Right cardiac atrium (tissue), 5 donors: ENCODE measurements around the gene KRT37. TPM values are rescaled to one million over a fixed set of nuclear protein-coding genes. Genes with fewer than 3 reads are reported as not detected.
"Not testable (repeated sequence)": the region's sequence is repeated elsewhere in the genome, so short reads cannot be mapped to it uniquely, and the experiment has no call there.

Experiments used
- ATAC-seq, 2 donors: fragments of 200-7000 bp; cut with Tn5 transposase; one replicate each; pipeline versions ENCODE4 v1.8.0 to v1.9.1; 2020; ENCODE audit warnings: moderate library complexity in 2 of 2, mild to moderate bottlenecking in 1 of 2
- DNase-seq, 3 donors: peaks; one replicate each; pipeline ENCODE4 v3.0.0-alpha.2; 2020
- H3K27ac ChIP-seq: one replicate; pipeline ENCODE4 v1.5.1; 2013; ENCODE audit warnings: mild to moderate bottlenecking, low read length, control low read depth, moderate library complexity
- H3K27me3 ChIP-seq: one replicate; pipeline ENCODE4 v1.6.1; 2013; ENCODE audit not compliant: control insufficient read depth, insufficient read depth
- H3K4me1 ChIP-seq: one replicate; pipeline ENCODE4 v1.6.1; 2013; ENCODE audit warnings: low read length; ENCODE audit not compliant: control insufficient read depth, insufficient read depth
- H3K4me3 ChIP-seq: one replicate; pipeline ENCODE4 v1.5.1; 2013; ENCODE audit warnings: low read length, control low read depth
- H3K9me3 ChIP-seq: one replicate; pipeline ENCODE4 v1.6.1; 2013; ENCODE audit warnings: low read length; ENCODE audit not compliant: control insufficient read depth
- WGBS: extraction: QIAGEN DNeasy Blood & Tissue Kit; methylation state at CpG from one replicate; pipeline ENCODE4 v1.1.7; 2013; 5-methylcytosine and 5-hydroxymethylcytosine counted together
- intact Hi-C, 4 donors: fragments of 100-400 bp; cut with DNase I; formaldehyde crosslinking; loops; one replicate each; pipeline versions ENCODE4 v1.11.0 to v1.14.0; 2022 to 2023
- polyA plus RNA-seq: library from polyadenylated mRNA; stranded (reverse); fragments of 200-250 nt; gene quantifications from one replicate; pipeline ENCODE4 v1.2.3, GENCODE V29; 2013
- total RNA-seq, 4 donors: library from RNA; stranded (reverse); fragmentation: NEBNext Ultra II Directional; extraction: Animal tissue kit (Norgen Biotek cat#: 25700); gene quantifications; one replicate each; pipeline ENCODE4 v1.2.1, GENCODE V29; 2021
- donor health status: healthy with polysubstance abuse.
- donor health status: DM: no; HTN: yes; CAD: no.
- donor health status: DM: no; HTN: no; CAD: no.
- donor health status: DM: no; HTN: yes; CAD: no; lungs with severe emphysema.
- donor health status: DM: yes; HTN: yes; CAD: no.

The KRT37 gene
- total and polyA plus RNA-seq, 5 donors: not detected

DNA sequence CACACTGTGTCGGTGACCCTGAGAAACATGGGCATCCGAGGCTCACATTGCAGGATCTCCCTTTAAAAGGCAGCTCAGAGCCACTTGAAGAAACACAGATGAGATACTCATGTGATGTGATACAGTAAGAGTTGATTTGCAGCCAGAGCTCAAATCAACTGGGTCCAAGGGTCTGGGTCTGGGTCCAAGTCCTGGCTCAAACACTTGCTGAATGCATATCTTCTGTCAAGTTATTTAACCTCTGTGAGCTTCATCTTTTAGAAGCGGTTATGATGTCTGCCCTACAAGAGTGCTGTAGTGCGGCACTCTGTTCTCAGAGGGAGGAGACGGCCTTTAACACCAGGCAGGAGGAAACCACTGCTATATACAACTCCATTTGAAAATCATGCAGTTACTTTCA lies 10.0 kb upstream of the KRT37 start:
- 34% methylated on average over 5 of the region's 5 CpGs for WGBS
- intact Hi-C loops: no loop called here
- ATAC-seq (no peak), DNase-seq (no peak)
- Histone ChIP-seq H3K9me3 (no peaks in the 10 kb centered on the region), H3K4me3 (no peak overlapping the region), H3K27ac (no peak overlapping the region), H3K27me3 (no peaks in the 10 kb centered on the region), H3K4me1 (no peaks in the 10 kb centered on the region)

DNA sequence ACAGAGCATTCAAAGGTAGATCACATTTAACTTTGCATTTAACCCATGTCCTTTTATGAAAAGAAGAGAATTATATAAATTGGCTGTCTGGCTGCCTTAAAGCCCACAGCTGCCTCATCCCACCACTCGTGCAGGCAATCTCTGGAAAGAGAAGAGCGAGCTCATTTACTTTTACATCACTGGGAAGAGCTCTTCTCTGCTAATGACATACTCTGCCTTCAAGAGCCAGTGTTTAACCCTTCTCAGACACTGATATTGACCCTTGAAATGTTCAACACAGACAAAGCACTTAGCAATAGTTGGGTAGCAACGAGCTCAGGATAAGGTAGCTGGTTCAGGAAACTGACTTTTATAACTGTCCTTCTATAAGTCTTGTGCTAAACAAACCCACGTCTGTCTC lies 9.6 kb upstream of the KRT37 start:
- no peaks in the 10 kb centered on the region for H3K27me3 ChIP-seq
- ATAC-seq (no peak), DNase-seq (no peak)
- H3K27ac ChIP-seq: no peak overlapping the region
- H3K4me1 ChIP-seq: no peaks in the 10 kb centered on the region
- no peak overlapping the region for H3K4me3 ChIP-seq
- H3K9me3 ChIP-seq: no peaks in the 10 kb centered on the region
- WGBS: 27% methylated on average over 4 of the region's 4 CpGs
- intact Hi-C loops: no loop called here

DNA sequence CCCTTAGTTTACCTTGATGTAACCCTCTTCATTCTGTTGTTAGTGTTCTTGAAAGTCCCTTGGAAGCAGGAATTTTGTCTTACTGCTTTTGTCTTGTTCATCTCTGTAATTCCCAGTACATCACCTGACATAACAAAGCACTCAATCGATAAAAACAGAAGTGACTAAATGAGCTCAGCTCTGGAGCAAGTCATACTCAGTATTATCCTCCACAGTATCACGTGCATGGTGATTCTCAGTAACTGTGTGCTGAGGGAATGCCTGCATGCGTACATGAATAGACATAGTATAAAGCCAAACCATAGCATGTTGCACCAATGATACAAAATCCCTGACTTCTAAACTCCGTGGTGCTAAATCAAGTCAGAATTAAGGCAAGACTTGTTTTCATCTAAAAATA lies 9.2 kb upstream of the KRT37 start:
- Histone ChIP-seq H3K4me3 (no peak overlapping the region), H3K27me3 (no peaks in the 10 kb centered on the region), H3K9me3 (no peaks in the 10 kb centered on the region), H3K27ac (no peak overlapping the region), H3K4me1 (no peaks in the 10 kb centered on the region)
- intact Hi-C loops: no loop called here
- DNase-seq (no peak), ATAC-seq (no peak)
- WGBS: 39% methylated on average over 4 of the region's 4 CpGs

DNA sequence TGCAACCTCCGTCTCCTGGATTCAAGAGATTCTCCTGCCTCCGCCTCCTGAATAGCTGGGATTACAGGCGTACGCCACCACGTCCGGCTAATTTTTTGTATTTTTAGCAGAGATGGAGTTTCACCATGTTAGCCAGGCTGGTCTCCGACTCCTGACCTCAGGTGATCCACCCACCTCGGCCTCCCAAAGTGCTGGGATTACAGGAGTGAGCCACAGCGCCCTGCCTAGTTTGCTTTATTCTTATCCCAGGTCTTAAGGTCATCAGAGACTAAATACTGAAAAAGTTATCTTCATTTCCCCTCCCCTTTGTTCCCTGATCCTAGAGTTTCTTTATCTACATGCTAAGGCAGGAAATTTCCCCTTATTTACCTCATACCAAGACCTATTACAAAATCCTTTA lies 6.0 kb upstream of the KRT37 start:
- not testable (repeated sequence) for ATAC-seq, H3K27ac ChIP-seq
- WGBS: 80% methylated on average over 9 of the region's 9 CpGs

DNA sequence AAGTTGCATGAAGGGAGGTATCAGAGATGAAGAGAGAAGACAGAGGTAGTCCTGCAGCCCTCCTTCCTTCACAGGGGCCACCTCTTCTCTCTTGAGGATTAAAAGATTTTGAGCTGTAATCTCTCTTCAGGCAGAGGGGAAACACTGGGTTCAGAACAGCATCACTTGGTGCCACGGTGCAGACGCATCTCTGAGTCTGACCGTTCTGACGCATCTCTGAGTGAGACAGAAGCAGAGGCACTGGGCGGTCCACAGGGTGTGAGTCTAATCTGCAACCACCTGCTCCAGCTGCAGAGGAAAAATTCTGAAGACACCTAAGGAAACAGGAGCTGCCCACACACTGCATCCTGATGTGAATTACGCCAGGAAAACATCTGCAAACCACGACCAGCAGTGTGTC lies 5.3 kb upstream of the KRT37 start:
- no peak overlapping the region for H3K27ac ChIP-seq

More for the DNA sequence above, 6.0 kb upstream of the KRT37 start:
- H3K4me3 ChIP-seq, H3K9me3 ChIP-seq, DNase-seq, H3K27me3 ChIP-seq, intact Hi-C loops, H3K4me1 ChIP-seq: not testable (repeated sequence)

DNA sequence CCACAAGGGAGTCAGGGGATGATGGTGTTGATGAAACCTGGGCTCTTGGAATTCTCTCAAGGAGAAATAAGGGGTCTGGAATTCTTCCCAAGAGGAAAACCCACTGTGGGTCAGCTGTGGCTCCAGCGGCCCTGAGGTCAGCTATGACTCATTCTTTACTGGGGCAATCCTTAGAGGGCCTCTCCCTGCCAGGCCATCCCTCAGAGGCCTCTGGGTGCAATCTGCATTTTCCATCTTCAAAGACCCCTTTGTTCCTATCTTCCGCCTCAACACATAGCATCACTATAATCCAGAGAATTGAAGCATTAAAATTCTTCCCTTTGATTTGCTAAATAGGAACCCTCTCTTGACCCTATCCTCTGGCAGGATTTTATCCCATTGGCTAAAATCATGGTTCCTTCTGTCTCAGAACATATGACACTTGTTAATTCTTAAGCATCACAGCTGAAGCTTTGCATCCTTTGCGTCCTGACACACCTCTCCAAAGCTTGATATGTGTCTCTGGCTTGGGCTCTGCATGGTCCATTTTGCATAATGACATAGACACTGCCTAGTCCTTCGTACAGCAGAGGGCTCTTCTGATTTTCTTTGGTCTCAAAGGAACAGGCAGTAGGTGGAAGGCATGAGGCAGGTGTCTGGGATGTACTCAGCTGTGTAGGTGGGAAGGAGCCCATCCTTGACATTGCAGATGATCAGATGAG lies 4.4 kb upstream of the KRT37 start:
- intact Hi-C loops: no loop called here
- Histone ChIP-seq H3K27ac (no peak overlapping the region), H3K9me3 (no peaks in the 10 kb centered on the region), H3K4me3 (no peak overlapping the region), H3K27me3 (no peaks in the 10 kb centered on the region), H3K4me1 (no peaks in the 10 kb centered on the region)
- DNase-seq (no peak), ATAC-seq (no peak)
- WGBS: 55% methylated on average over 4 of the region's 4 CpGs

More for the DNA sequence above, 5.3 kb upstream of the KRT37 start:
- no peak for ATAC-seq
- no peaks in the 10 kb centered on the region for H3K27me3 ChIP-seq
- intact Hi-C loops: no loop called here
- H3K4me3 ChIP-seq: no peak overlapping the region
- H3K9me3 ChIP-seq: no peaks in the 10 kb centered on the region
- DNase-seq: no peak
- WGBS: 66% methylated on average over 7 of the region's 7 CpGs
- H3K4me1 ChIP-seq: no peaks in the 10 kb centered on the region

DNA sequence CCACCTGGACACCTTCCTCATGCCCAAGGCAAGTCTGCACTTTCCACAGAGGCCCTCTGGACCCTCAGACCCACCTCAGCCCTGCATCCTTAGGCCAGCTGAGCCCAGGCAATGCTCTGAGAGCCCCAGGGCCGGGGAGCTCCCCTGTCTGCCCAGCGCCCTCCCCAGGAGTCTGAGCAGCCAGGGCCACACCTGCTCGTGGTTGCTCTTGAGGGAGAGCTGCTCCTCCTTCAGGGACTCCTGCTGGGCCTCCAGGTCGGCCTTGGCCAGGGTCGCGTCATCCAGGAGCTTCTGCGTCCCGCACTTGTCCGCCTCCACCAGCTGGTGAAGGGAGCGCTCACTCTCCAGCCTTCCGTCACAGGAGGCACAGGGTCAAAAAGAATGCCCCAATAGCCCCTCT lies 1.8 kb downstream of the KRT37 start:
- intact Hi-C loops, H3K9me3 ChIP-seq, DNase-seq, H3K27ac ChIP-seq, H3K4me3 ChIP-seq, H3K4me1 ChIP-seq, H3K27me3 ChIP-seq, ATAC-seq: not testable (repeated sequence)
- WGBS: 92% methylated on average over 11 of the region's 11 CpGs

DNA sequence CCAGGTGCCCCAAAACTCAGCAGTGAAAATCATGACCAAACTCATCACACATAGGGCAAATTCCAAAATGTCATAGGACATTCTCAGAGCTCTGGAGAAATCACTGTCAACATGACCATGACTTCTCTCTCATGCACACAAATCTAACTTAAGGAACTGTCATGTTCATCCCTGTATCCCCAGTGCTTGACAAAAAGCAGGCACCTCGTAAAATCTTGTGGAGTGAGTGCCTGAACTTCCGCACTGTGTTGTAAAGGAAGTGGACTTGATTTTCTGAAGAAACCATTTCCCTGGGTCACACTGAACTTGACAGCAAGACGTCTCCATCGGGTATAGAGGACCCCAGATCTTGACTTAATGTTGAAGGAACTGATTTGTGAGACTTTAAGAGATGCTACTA lies 2.8 kb downstream of the KRT37 start:
- intact Hi-C loops: no loop called here
- no peak for ATAC-seq
- no peak overlapping the region for H3K4me3 ChIP-seq
- H3K4me1 ChIP-seq: no peaks in the 10 kb centered on the region
- H3K27ac ChIP-seq: no peak overlapping the region
- H3K9me3 ChIP-seq: no peaks in the 10 kb centered on the region
- no peaks in the 10 kb centered on the region for H3K27me3 ChIP-seq
- no peak for DNase-seq
- WGBS: 70% methylated on average over 4 of the region's 4 CpGs

DNA sequence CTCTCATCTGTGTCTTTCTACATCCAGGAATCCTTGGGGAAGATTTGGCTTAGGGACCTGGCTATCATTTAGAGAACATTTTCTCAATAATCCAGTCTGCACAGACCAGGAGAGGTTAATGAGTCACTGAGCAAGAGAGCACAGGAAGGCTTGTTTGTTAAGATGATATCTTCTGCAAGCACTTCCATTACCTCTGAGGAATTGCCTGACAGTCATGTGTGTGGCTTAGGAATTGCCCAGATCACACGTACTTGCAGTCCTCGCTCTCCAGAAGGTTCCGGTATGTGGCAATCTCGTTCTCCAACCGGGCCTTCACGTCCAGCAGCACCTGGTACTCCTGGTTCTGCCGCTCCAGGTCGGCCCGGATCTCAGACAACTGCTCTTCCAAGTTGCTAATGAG lies 3.3 kb downstream of the KRT37 start:
- Histone ChIP-seq H3K4me1 (no peaks in the 10 kb centered on the region), H3K27me3 (no peaks in the 10 kb centered on the region), H3K4me3 (no peak overlapping the region), H3K9me3 (no peaks in the 10 kb centered on the region), H3K27ac (no peak overlapping the region)
- ATAC-seq (no peak), DNase-seq (no peak)
- intact Hi-C loops: no loop called here
- 80% methylated on average over 9 of the region's 9 CpGs for WGBS

DNA sequence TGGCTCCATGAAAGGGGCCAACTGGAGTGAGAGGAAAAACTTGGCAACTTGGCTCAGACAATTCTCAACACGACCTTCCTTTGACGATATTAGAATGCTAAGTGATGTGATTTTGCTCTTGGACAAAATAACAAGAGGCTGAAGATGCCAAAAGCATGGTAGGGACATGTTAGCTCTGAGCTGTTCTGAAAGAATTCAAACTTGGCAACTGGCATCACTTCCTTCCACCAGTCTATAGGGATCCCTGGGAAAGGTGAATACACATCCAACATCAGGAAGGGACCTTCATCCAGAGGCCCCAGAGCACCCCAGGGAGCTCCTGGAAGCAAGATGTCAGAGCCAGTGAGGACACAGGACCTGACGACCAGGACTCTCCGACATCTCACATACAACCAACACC lies 4.3 kb downstream of the KRT37 start:
- WGBS: 55% methylated on average over 4 of the region's 4 CpGs
- Histone ChIP-seq H3K4me3 (no peak overlapping the region), H3K9me3 (no peaks in the 10 kb centered on the region), H3K4me1 (no peaks in the 10 kb centered on the region), H3K27me3 (no peaks in the 10 kb centered on the region), H3K27ac (no peak overlapping the region)
- ATAC-seq: no peak
- DNase-seq: no peak
- intact Hi-C loops: no loop called here

DNA sequence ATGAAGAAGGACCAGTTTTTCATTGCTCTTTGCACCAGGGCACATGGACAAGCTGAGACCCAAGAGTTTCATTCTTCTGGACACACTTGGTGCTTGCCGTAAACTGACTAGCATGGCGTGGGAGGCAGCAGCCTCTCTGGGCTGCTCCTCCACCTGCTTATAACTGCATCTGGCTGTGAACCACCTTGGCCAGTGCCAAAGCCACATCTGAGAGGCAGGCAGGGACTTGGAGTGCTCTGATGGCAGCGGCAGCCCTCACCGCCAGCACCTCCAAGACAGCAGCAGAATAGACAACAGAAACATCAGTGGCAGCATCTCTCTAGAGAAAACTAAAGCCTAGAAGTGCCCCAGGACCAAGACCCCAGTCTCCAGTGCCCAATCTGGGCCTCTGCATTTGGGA lies 4.7 kb downstream of the KRT37 start:
- Histone ChIP-seq H3K27ac (no peak overlapping the region), H3K9me3 (no peaks in the 10 kb centered on the region), H3K4me1 (no peaks in the 10 kb centered on the region), H3K4me3 (no peak overlapping the region), H3K27me3 (no peaks in the 10 kb centered on the region)
- WGBS: 92% methylated on average over 4 of the region's 4 CpGs
- no peak for DNase-seq
- intact Hi-C loops: no loop called here
- ATAC-seq: no peak
